Ramos (cell line): ENCODE measurements around the gene CLIP4.

Experiments used
- in situ Hi-C: fragments of 300-500 bp; cut with MboI; formaldehyde crosslinking; loops from one replicate; pipeline ENCODE4 v1.14.3; 2022; ENCODE audit warnings: low sequenced_read_pairs; ENCODE audit not compliant: unreplicated experiment

CLIP4 gene

DNA sequence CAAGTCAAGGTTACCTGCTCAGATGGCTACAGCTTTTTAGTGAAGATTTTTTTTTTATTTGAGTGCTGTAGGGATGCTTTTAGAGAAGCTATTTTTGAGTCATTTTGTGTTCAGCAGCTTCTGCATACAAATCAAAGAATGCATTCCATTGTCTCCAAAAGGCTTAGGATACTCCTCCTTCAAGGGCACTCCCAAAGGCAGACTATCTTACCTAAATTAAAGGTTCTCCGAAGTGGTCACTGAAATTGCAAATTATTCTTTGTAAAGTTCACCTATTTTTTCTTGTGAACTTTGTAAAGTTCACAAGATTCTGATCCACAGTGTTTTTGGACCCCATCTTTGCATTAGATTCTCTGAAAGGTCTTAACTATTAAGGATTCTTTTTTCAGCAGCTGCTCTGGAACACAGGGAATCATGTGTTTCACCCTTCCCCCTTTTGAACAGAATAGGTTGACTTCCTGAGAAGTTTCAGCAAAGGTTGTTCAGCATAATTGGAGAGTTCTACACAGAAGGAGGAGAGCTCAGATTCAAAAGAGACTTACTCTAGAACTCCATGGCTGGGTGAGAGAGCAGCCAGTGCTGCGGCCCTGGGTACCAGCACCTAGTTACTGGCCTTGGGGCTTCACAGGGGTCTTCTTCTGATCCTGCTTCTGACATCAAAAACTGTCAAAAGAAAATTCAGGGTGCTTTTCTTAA lies 14.5 kb downstream of the CLIP4 start:
- in situ Hi-C loops: no loop called here

DNA sequence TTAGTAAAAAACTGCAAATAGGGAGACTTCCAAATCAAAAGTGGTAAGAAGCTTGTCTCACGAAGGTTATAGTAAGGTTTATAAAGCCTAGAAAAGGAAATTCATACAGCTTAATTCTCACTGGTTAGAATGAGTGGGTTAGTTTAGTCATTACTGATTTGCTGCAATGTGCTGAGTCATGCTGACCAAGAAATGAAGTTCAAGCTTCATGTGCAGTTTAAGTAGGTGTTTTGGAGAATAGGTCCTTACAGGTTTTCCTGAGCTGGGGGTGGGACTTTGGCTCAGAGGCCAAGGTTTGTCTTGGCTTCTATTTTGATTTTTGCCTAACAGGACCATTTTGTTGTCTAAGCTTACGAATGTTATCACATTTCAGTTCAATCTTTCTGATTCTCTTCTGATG lies 15.1 kb downstream of the CLIP4 start:
- in situ Hi-C loops: no loop called here

DNA sequence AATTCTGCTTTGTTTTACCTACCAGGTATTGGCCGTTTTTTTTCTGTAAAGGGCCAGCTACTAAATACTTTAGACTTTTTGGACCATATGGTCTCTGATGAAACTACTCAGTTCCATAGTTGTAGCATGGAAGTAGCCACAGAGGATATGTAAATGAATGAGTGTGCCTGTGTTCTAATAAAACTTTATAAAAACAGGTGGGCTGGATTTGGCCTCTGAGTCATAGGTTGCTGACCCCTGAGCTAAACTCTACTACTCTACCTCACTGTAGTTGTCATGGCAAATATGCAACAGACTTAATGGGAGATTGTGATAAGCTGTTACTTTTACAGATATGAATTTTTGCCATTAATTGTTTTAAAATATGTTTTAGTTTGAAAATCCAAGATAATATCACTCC lies 19.7 kb downstream of the CLIP4 start:
- in situ Hi-C loops: no loop called here

DNA sequence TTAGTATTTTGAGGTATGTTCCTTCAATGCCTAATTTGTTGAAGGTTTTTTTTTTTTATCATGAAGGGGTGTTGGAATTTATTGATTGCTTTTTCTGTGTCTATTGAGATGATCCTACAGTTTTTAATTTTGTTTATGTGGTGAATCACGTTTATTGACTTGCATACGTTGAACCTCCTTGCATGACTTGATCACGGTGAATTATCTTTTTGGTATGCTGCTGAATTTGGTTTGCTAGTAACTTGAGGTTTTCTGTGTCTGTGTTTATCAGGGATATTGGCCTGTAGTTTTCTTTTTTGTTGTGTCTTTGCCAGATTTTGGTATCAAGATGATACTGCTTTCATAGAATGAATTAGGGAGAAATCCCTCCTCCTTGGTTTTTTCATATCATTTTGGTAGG lies 23.9 kb downstream of the CLIP4 start:
- in situ Hi-C loops: no loop called here

DNA sequence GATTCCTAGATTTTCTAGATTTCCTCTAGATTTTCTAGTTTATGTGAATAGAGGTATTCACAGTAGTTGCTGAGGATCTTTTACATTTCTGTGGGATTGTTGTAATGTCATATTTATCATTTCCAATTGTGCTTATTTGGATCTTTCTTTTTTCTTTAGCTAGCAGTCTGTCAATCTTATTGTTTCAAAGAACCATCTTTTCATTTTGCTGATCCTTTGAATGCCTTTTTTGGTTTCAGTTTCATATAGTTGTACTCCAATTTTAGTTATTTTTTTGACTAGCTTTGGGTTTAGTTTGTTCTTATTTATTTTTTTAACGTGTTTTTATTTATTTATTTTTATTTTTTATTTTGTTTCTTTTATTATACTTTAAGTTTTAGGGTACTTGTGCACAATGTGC lies 24.5 kb downstream of the CLIP4 start:
- in situ Hi-C loops: no loop called here

DNA sequence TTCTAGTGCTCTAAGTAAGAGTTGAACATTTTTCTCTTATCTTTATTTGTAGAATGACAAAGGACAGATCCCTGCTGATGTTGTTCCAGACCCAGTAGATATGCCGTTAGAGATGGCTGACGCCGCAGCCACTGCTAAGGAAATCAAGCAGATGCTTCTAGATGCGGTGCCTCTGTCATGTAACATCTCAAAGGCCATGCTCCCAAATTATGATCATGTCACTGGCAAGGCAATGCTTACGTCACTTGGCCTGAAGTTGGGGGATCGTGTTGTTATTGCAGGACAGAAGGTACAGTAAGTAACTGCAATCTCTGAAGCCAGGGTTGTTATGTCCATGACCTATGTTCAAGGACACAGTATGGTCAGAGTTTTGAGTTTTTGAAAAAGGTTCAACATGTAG lies 28.4 kb downstream of the CLIP4 start:
- in situ Hi-C loops: no loop called here

DNA sequence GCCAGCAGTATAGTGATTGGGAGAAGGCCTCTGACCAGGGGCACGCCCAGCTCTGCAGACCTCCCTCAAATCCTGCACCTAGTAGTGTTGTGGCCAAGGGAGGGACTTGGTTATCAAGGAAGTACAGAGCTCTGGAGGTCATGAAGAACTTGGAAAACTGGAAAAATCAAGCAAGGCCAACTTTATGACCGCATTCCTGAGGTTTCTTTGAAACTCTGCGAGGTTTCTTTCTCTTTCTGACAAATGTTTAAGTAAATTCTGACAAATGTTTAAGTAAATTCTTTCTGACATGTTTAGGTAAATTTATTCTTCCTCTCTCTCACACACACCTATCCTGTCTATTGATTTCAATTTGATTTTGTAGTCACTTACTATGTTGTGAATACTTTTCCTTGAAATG lies 31.0 kb downstream of the CLIP4 start:
- in situ Hi-C loops: no loop called here

DNA sequence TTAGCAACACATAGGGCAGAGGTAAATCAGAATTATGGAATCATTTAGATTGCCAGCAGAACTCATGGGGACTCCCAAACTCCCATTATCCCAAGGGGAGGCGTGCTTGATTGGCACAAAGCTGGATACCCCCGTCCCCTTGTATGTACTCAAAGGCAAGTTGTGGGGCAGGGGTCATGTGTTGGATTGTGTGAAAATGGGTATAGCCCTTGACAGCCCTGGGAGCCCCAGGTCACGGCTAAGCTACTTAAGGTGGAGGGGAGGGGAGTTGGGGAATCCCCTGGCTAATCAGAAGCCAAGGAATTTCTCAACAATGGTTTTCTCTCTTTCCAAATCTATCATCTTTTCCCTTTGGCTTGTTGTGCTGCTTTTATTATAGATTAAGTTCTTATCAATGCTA lies 32.7 kb downstream of the CLIP4 start:
- in situ Hi-C loops: no loop called here

DNA sequence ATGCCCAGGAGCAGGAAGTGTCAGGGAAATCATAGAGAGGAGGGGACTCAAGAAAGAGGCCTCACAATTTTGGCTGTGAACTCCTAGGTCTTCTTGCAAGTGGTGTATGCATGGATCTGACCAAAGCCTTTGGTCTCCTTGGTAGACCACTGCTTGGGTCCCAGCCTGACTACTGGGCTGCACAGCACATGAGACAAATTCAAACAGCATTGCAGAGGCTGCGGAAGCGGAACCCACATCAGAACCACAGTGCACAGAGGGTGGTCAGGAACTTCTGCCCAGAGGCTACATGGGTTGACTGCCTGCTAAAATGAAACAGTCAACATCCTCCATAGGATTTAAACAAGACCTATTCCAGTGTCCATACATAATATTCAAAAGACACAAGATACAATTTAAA lies 39.4 kb downstream of the CLIP4 start:
- in situ Hi-C loops: no loop called here

DNA sequence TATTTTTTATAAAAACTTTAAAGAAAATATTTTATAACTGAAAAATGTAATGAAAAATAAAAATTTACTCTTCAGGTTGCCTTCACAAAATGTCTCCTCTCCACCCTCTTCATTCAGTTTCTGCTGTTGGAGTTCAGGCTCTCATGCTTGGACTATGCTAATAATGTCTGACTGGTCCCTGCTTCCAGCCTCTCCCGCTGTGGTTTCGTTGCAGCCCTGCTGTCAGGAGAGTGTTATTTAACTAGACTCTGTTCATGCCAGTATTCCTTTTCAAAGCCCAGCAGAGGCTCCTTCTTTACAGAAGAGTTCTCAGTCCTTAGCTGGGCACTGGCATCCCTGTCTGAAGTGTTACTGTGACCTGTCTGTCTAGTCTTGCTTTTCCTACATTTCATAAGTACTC lies 40.4 kb downstream of the CLIP4 start:
- in situ Hi-C loops: no loop called here

DNA sequence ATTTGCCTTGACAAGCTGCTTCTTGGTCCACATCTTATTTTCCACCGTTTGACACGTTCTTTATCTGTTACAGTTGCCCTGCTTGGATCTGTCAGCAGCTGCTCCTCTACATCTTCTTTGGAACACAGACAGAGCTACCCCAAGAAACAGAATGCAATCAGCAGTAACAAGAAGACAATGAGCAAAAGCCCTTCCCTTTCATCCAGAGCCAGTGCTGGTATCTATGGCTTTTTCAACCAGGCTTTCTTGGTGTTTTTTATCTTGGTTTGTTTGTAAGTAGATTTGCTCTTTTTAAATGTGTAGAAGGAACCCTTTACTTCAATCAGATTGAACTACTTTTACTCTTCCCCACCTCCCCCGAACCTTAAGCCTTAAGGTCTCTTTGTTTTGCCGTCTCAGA lies 41.9 kb downstream of the CLIP4 start:
- in situ Hi-C loops: no loop called here

DNA sequence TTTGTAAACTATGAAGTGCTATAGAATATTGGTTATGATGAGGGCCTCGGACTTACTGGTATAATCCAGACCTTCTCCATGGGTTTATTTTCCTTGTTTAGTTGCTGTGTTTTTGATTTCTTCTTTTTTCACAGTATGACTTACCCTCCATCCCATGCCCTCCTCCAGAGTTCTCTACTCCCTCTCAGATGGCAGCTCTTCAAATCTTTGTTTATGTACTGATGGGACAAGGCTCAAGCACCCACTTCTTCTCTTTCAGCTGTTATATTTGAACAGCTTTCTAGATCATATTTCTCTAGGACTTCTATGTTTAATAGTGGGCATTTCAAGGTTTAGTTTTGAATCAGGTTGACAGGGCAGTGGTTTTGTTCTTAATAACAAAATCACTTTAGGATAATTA lies 43.9 kb downstream of the CLIP4 start:
- in situ Hi-C loops: no loop called here

DNA sequence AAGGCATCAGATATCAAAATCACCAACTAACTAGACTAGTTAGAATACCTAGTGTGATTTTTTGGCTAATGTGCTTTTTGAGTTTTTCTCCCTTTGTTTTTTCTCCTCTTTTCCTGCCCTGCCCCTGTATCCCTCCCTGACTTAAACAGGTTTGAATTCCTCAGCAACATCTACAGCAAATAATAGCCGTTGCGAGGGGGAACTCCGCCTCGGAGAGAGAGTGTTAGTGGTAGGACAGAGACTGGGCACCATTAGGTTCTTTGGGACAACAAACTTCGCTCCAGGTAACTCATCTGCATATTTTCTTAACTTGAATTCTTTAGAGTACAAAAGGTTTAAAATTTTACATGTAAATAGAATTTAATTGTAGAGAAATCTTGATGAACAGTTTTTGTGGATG lies 45.0 kb downstream of the CLIP4 start:
- in situ Hi-C loops: no loop called here

DNA sequence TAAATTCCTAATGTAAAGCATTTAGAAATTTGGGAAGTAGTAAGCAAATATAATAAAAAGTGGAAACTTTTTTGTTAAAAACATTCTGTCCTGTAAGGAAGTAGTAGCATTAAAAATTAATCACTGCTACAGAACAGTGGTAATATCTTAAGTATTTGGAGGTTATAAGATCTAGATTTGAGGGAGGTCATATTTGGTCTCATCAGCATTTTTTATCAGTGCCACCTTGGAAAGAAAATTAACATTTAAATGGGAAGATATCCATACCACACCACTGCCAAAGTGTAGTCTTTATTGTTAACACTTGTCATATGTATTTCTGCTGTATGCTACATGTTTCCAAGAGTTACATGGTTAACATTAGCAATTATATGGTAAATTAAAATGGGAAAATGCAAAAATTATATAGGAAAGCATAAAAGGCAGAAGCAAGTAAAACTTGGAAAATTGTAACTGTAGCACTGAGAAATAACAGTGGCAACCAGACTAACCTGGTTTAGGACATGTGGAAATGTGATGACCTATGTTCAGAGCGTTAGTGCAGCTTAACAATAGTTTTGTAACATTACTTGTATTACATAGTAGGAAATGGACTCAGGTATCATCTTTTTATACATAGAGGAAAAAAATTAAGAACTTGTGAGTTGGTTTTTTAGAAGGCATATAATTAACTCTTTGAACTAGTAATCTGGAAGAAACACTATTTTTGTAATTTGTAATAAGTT lies 47.2 kb downstream of the CLIP4 start:
- in situ Hi-C loops: no loop called here

DNA sequence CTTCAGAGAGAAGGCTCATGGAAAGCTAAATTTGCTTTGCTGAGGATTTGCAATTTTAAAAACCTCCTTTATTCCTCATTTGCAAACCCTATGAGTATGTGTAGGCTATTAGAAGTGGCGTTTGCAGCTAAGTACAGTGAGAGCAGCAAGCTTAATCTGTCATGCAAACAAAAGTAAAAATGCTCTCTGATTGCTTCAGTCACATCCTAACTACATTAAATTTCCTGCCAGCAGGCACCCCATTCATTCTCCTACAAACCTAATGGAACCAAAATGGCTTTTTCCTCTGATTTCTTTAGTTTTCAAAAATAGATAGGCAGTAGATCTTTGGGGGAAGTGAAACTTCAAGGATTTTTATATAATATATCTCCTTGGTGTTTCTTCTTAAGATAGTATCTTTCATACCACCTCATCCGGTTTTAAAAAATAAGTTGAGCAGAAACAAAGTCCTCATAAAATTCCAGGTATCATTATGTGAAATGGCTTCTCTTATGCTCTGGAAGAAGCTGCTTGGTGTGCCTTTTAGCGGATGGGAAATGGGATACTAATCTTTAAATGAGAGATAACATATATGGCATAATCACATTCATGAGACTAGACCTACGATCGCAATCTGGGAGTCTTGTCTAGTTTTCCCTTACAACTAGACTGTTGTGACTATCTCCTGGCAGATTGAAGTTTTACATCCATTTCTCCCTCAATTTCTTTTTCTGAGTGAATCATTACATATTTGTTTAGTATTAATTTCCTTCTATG lies 49.1 kb downstream of the CLIP4 start:
- in situ Hi-C loops: no loop called here

DNA sequence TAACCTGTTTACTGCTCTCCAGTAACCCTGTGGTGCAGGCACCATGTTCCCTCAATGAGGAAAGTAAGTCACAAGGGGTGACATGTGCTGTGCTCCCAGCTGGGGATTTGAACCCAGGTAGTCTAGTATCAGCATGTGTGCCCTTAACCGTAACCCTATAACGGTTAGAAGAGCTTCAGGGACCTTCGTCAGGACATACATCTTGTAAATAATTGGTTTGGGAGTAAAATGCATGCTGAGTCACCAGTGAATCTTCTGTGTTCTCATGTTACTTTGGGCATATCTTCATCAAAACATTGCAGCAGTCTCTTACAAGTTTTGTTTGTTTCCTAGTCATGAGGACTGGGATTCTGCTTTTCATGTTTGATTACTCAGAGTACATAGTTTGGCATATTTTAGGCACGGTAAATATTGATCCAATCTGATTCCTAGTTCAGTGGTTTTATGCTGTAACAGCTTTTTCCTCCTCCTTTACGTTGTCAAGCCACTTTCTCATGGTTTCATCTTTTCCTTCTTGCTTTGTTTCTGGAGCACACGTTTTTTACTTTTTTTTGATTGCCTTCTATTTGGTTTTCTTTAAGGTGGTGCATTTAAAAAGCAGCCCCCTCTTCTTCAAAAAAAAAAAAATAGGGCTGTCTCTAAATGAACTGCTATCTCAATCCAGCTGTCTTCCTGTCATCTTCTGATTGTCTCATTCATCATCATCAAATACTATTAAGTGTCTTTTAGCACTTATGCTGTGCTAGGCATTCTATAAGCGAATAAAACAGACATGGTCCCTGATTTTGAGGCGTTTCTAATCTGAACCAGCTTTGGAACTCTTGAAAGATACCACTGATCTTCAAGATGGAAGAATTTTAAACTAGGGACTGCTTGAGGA lies 50.4 kb downstream of the CLIP4 start:
- in situ Hi-C loops: no loop called here

DNA sequence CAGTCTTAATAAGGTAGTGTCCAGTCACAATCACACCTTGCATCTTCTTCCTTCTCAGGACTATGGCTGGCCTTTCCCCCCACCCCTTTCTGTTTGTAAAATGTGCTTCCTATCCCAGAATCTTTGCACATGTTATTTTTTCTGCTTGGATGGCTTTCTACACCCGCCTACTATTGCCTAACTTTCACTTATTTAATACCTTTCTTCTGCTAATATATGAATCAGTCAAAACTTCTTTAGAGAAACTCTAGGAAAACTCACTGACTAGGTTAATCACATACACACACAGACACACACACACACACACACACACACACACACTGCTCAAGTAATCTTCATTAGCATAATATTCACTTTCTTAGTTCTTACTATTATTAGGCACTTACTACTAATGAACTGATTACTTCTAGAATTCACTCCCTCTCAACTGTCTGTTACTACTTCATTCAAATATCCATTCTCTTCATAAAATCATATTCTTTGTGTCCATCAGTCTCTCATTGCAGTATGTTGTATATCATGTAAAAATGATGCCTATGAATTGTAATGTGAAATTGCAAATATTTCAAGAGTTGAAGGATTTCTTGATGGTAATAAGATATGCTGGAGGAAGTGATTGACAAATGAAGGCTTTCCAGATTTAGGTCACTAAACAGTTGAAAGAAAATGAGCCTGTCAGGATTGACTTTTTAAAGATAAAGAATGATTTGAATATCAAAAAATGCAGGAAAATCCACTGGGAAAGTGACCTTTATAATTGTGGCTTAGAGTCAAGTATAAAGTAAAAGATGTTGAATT lies 51.2 kb downstream of the CLIP4 start:
- in situ Hi-C loops: no loop called here

DNA sequence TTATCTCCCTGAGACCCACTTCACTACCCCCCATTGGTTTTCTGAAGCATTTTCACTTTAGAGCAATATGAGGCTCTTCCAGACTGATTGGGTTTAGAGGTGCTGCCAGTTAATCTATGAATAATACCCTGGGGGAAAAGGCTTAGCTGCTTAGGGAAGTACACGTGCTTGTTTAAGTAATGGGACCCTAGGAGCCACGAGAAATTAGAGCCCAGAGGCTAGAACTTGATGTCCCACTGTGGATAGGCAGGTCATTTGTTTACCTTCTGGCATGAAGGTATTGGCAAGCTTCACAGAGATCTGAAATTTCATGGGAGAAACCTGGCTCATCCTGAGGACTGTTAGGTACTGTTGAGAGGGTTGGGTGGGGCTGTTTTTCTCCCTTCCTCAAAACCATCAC lies 59.7 kb downstream of the CLIP4 start:
- in situ Hi-C loops: no loop called here

DNA sequence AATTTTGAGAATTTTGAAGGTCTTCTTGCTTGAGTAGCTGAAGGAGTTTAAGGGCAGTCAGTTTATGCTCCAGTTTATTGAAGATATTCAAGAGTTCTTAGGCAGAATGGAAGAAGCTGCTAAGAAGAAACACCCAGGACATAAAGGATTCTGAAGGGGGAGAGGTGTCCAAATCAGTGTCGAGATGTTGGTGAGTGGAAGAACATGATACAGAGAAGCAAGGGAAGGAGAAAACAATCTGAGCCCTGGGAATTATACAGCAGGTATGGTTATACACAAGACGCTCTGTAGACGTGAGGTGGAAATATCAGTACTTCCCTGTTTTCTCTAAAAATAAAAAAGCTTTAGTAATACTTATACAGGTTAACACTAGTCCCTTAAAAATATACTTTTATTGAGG lies 60.1 kb downstream of the CLIP4 start:
- in situ Hi-C loops: no loop called here

DNA sequence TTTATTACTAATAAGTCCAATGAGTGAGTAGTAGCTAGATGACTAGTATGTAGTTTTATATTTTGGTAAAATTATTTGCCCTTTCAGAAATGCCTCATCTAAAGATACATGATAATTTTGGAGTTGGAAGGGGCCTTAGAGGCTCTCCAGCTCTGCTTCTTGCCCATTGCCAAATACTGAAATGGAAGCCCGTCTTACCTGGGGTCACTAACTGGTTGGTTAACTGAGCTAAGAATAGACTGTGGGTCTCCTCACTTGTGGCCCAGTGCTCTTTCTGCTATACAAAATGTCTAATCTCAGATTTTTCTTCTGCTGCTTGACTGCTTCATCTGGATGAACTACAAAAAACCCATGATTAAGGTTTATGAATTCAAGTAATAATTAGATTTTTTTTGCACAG lies 67.1 kb downstream of the CLIP4 start:
- in situ Hi-C loops: no loop called here
